KOPT-K1 (cell line): ENCODE data around the gene LRRC74A.
"Not testable (repeated sequence)": the region's sequence is repeated elsewhere in the genome, so short reads cannot be mapped to it uniquely, and the experiment has no call there.

ENCODE experiments used
- H3K27ac ChIP-seq: fragments of 200-600 bp; sonication (generic); 2 replicates; pipeline ENCODE4 v1.5.1; 2016; ENCODE audit warnings: antibody characterized with exemption, mild to moderate bottlenecking, low read depth, low read length; ENCODE audit not compliant: poor library complexity, severe bottlenecking
- H3K36me3 ChIP-seq: fragments of 200-600 bp; sonication (generic); 2 replicates; pipeline ENCODE4 v1.5.1; 2017; ENCODE audit warnings: antibody characterized with exemption, mild to moderate bottlenecking, low read length, moderate library complexity; ENCODE audit not compliant: insufficient read depth
- H3K9me3 ChIP-seq: fragments of 200-600 bp; sonication (generic); 2 replicates; pipeline ENCODE4 v1.5.1; 2017; ENCODE audit warnings: antibody characterized with exemption, low read length, mild to moderate bottlenecking; ENCODE audit not compliant: insufficient read depth, poor library complexity, severe bottlenecking

LRRC74A gene

DNA sequence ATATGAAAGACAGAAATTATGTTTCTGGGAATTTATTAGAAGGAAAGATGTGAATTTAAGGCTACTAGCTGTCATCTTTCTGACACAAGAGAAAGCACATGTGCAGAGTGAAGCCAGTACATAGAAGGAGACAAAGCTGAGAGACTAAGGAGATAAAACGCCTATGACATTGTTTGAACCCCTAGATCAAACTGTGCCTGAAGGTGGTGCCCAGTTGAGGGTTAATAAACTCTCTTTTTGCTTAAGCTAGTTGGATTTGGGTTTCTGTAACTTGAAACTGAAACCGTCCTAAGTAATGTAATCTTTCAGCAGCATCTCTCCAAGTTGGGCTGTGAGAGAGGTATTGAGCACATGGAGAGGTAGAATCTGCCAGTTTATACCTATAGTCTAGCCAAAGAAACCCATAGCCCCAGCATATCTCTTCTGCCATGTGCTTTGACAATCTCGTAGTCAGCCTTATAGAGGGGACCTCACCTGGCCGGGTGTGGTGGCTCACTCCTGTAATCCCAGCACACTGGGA, 84.2 kb downstream of the LRRC74A start:
- Histone ChIP-seq H3K27ac (no peak overlapping the region), H3K36me3 (no peaks in the 10 kb centered on the region), H3K9me3 (no peaks in the 10 kb centered on the region)

DNA sequence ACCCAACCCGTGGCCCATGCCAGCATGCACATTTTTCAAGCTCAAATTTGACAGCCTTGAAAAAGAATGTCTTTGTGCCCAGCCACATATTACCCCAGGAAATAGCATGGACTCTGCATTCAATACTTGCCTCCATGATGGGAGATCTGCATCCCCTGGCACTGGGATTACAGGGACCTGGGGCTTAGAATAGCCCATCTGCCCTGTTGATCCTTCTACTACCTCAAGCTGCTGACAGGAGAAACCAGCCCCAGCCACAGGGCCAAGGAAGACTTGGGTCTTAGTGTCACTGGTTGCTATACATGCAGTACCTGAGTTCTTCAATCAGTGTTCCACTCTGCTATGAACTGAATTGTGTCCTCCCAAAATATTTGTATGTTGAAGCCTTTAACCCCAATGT, 85.3 kb downstream of the LRRC74A start:
- Histone ChIP-seq H3K9me3 (no peaks in the 10 kb centered on the region), H3K27ac (no peak overlapping the region), H3K36me3 (no peaks in the 10 kb centered on the region)

GRCh38 chr14:76914533-76915081, 88.4 kb downstream of the LRRC74A start:
- not testable (repeated sequence) for H3K9me3 ChIP-seq
- peak overlapping the region; percentile 30 for H3K27ac ChIP-seq

GRCh38 chr14:76916040-76916715, 90.0 kb downstream of the LRRC74A start:
- no peak overlapping the region for H3K27ac ChIP-seq

More at GRCh38 chr14:76914533-76915081, 88.4 kb downstream of the LRRC74A start:
- not testable (repeated sequence) for H3K36me3 ChIP-seq

GRCh38 chr14:76917158-76917596, 91.0 kb downstream of the LRRC74A start:
- H3K36me3 ChIP-seq = no peaks in the 10 kb centered on the region
- peak overlapping the region; percentile 78 for H3K27ac ChIP-seq
- H3K9me3 ChIP-seq = no peaks in the 10 kb centered on the region

More at GRCh38 chr14:76916040-76916715, 90.0 kb downstream of the LRRC74A start:
- H3K9me3 ChIP-seq = no peaks in the 10 kb centered on the region
- no peaks in the 10 kb centered on the region for H3K36me3 ChIP-seq

GRCh38 chr14:76917745-76918255, 91.6 kb downstream of the LRRC74A start:
- Histone ChIP-seq H3K36me3 (no peaks in the 10 kb centered on the region), H3K27ac (peak overlapping the region; percentile 78), H3K9me3 (no peaks in the 10 kb centered on the region)

DNA sequence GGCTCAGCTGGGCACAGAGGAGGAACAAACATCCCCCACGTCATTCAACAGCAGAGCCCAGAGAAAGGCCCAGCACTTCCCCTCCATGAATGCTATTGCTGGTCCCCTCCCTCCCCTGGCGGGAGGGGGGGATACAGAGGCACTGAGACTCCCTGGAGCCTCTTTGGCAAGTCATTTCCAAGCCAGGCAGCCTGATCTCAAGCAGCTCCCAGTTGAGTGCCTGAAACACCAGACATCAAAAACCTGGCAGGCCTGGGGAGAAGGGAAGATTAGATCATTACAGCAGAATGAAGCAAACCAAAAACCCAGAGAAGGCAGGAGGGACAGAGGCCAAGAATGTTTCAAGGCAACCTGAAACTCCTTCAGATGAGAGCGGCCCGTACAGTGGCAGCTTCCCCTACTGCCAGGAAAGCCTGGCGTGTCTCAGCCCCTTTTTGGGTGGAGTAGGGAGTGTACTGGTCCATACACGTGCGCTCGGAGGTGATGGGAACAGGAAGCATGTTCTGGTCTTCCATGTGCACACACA, 92.1 kb downstream of the LRRC74A start:
- Histone ChIP-seq H3K36me3 (no peaks in the 10 kb centered on the region), H3K9me3 (no peaks in the 10 kb centered on the region), H3K27ac (peak overlapping the region; percentile 78)

DNA sequence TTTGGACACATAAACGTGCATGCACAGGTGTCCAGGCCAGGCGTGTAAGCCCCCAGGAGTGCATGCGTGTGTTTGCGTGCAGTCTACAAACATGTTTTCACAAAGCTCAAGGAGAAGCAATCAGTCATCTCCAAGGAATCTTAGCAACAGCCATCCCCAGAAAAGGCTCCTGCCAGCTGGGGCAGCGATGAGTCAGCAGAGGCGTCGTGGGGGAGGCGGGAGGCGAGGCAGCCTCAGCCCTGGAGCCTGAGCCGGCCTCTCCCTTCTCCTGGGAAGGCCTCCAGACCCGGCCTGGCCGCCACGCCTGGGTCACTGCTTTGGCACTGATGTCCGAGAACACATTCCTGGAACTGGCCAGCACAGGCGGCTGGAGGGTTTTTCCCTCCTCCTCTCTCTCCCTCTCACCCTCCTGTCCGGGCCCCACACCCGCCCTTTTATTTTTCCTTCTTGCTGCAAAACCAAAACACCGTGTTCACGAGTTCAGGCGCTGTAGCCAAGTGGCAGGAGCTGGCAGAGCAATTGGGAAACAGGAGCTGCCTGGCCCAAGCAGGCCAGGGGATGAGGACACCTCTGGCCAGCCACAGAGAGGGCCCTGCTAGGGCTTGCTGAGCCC, 92.7 kb downstream of the LRRC74A start:
- peak overlapping the region; percentile 78 for H3K27ac ChIP-seq
- H3K36me3 ChIP-seq = no peaks in the 10 kb centered on the region
- no peaks in the 10 kb centered on the region for H3K9me3 ChIP-seq
